Ovary (tissue), 3 donors: Measurements from ENCODE around the gene GPR55.

ENCODE experiments used
- CTCF ChIP-seq, 3 donors: fragments of 450-650 bp in 2 of 3; fragments of 200-600 bp in 1 of 3; IDR thresholded peaks; one replicate each; pipeline versions ENCODE4 v1.5.1 to v1.8.0; 2016 to 2022; ENCODE audit warnings: antibody characterized with exemption in 3 of 3, mild to moderate bottlenecking in 1 of 3
- EP300 ChIP-seq: sonication (generic); formaldehyde crosslinking; IDR thresholded peaks from one replicate; pipeline ENCODE4 v1.6.1; 2017; ENCODE audit warnings: antibody characterized with exemption
- POLR2A ChIP-seq: fragments of 450-650 bp; IDR thresholded peaks from one replicate; pipeline ENCODE4 v1.6.1; 2017; ENCODE audit warnings: antibody characterized with exemption, mild to moderate bottlenecking, moderate library complexity
- donor health status: DM: no; HTN: no; CAD: no.

- TF ChIP-seq POLR2A: no peak
- TF ChIP-seq CTCF (IDR thresholded peaks at IDR 0.05): no peak
- no peak for TF ChIP-seq EP300
Measured at GRCh38 chr2:230956827-230957755, 32.0 kb upstream of the GPR55 start.
